ENCODE results near the gene NFIA. TPM values are rescaled to one million over a fixed set of nuclear protein-coding genes. Genes with fewer than 3 reads are reported as not detected.

NFIA gene
- total and polyA plus RNA-seq, 10 of the 15 experiments (the other 5 are each of a cell fraction or from before 2014, with no cell fraction given) = 0.10 to 0.16 TPM; not detected in 8

- Histone ChIP-seq H3K9ac (ENCODE audit: control insufficient read depth, insufficient read depth, low read length) (no peak overlapping the region), H3K9me3 (replicated peaks; ENCODE audit: control insufficient read depth, insufficient read depth, low read length) (no peaks in the 10 kb centered on the region), H3K27ac (ENCODE audit: control insufficient read depth, insufficient read depth) (no peak overlapping the region), H3K4me2 (ENCODE audit: control insufficient read depth, insufficient read depth) (no peak overlapping the region), H3K79me2 (ENCODE audit: control insufficient read depth, insufficient read depth, low read length) (no peaks in the 10 kb centered on the region), H3K27me3 (replicated peaks in 1 of 2; ENCODE audit: control insufficient read depth in 2 of 2, insufficient read depth in 2 of 2, low read length in 1 of 2) (no peaks in the 10 kb centered on the region; a peak in 1 of 4 replicates), H3K36me3 (ENCODE audit: control insufficient read depth in 2 of 2, insufficient read depth in 2 of 2, low read length in 1 of 2) (no peaks in the 10 kb centered on the region), H3K4me1 (ENCODE audit: control insufficient read depth, insufficient read depth, low read length) (no peaks in the 10 kb centered on the region), H4K20me1 (ENCODE audit: control insufficient read depth, insufficient read depth) (no peaks in the 10 kb centered on the region; the same call in 1 of the 2 replicates), H2AFZ (ENCODE audit: control insufficient read depth, low read depth, low read length) (no peak overlapping the region), H3K4me3 (no peak overlapping the region)
- ChIA-PET CTCF (no interaction called here), POLR2A (interaction anchor here (1.0 kb wide), 1 partner anchor 12 kb away, joined by 3 read pairs; no protein-coding TSS in a partner anchor), RAD21 (ENCODE audit: unreplicated experiment) (no interaction called here), SMC1A (ENCODE audit: uncharacterized antibody, unreplicated experiment) (interaction anchor here (0.6 to 0.7 kb wide), 2 partner anchors 15 to 651 kb away, joined by 3 to 4 read pairs; no protein-coding TSS in a partner anchor)
- intact Hi-C loops (cut with micrococcal nuclease; ENCODE audit: unreplicated experiment) = no loop called here
- in situ Hi-C loops (cut with MboI) = no loop called here
- no TSS peak for BruUV-seq (replicated peaks)
- WGBS (ENCODE audit: insufficient coverage, insufficient replicate concordance, low lambda C conversion rate, missing lambda C conversion rate) = 76% methylated on average over 1 of the region's 1 CpG
- FAIRE-seq (no peak), ATAC-seq (no peak), DNase-seq (ENCODE audit: low read depth, low spot score) (no peak)
- TF ChIP-seq STAT3 (IDR thresholded peaks at IDR 0.05; ENCODE audit: low read depth, low read length) (no peak), TCF12 (IDR thresholded peaks at IDR 0.05; ENCODE audit: low read depth, low read length) (no peak), SMAD5 (IDR thresholded peaks at IDR 0.05; ENCODE audit: low read depth) (no peak)
These were observed 187.2 kb downstream of the NFIA start for GRCh38 chr1:61269602-61270001.

GRCh38 chr1:61270107-61270506 lies 187.7 kb downstream of the NFIA start:
- H3K9ac ChIP-seq (ENCODE audit: control insufficient read depth, insufficient read depth, low read length) = no peak overlapping the region
- 21% methylated on average over 2 of the region's 2 CpGs for WGBS (ENCODE audit: insufficient coverage, insufficient replicate concordance, low lambda C conversion rate, missing lambda C conversion rate)
- no peak overlapping the region for H2AFZ ChIP-seq (ENCODE audit: control insufficient read depth, low read depth, low read length)
- no TSS peak for BruUV-seq (replicated peaks)
- no peaks in the 10 kb centered on the region for H3K36me3 ChIP-seq (ENCODE audit: control insufficient read depth in 2 of 2, insufficient read depth in 2 of 2, low read length in 1 of 2)
- ChIA-PET POLR2A (no interaction called here), CTCF (no interaction called here), SMC1A (ENCODE audit: uncharacterized antibody, unreplicated experiment) (interaction anchor here (0.7 kb wide), 1 partner anchor 15 kb away, joined by 3 read pairs; no protein-coding TSS in a partner anchor), RAD21 (ENCODE audit: unreplicated experiment) (no interaction called here)
- no peak overlapping the region for H3K4me3 ChIP-seq
- no peak for ATAC-seq
- no peak overlapping the region for H3K27ac ChIP-seq (ENCODE audit: control insufficient read depth, insufficient read depth)
- DNase-seq (ENCODE audit: low read depth, low spot score) = no peak
- H3K79me2 ChIP-seq (ENCODE audit: control insufficient read depth, insufficient read depth, low read length) = no peaks in the 10 kb centered on the region
- H3K9me3 ChIP-seq (replicated peaks; ENCODE audit: control insufficient read depth, insufficient read depth, low read length) = no peaks in the 10 kb centered on the region
- intact Hi-C loops (cut with micrococcal nuclease; ENCODE audit: unreplicated experiment) = no loop called here
- H3K4me1 ChIP-seq (ENCODE audit: control insufficient read depth, insufficient read depth, low read length) = no peaks in the 10 kb centered on the region
- in situ Hi-C loops (cut with MboI) = no loop called here
- H4K20me1 ChIP-seq (ENCODE audit: control insufficient read depth, insufficient read depth) = no peaks in the 10 kb centered on the region; the same call in 1 of the 2 replicates
- H3K27me3 ChIP-seq (replicated peaks in 1 of 2; ENCODE audit: control insufficient read depth in 2 of 2, insufficient read depth in 2 of 2, low read length in 1 of 2) = no peaks in the 10 kb centered on the region; a peak in 1 of 4 replicates
- no peak for FAIRE-seq
- TF ChIP-seq HCFC1 (IDR thresholded peaks at IDR 0.05; ENCODE audit: low read length) (no peak), SP1 (IDR thresholded peaks at IDR 0.05; ENCODE audit: low read depth, low read length) (no peak), EP300 (IDR thresholded peaks at IDR 0.05; ENCODE audit: borderline replicate concordance in 1 of 2, control insufficient read depth in 1 of 2, low read depth in 2 of 2, low read length in 2 of 2) (no peak), NRF1 (conservative IDR thresholded peaks at IDR 0.05; ENCODE audit: low read depth, low read length) (no peak), SREBF2 (IDR thresholded peaks at IDR 0.05; ENCODE audit: low read length) (no peak), ELK1 (IDR thresholded peaks at IDR 0.05; ENCODE audit: low read depth, low read length) (no peak)
- no peak overlapping the region for H3K4me2 ChIP-seq (ENCODE audit: control insufficient read depth, insufficient read depth)

Measured in GM12878 (cell line).